HUES48 (cell line): ENCODE results near the gene APOB.

ENCODE experiments used
- H3K27ac ChIP-seq: one replicate; pipeline ENCODE4 v1.7.0; 2013; ENCODE audit warnings: low read depth, low read length, inconsistent platforms
- H3K27me3 ChIP-seq: 2 replicates; pipeline ENCODE4 v1.6.1; 2013; ENCODE audit warnings: mild to moderate bottlenecking, low read length; ENCODE audit not compliant: control insufficient read depth, insufficient read depth
- H3K36me3 ChIP-seq: 2 replicates; pipeline ENCODE4 v1.6.1; 2013; ENCODE audit warnings: low read length; ENCODE audit not compliant: control insufficient read depth, insufficient read depth
- H3K4me1 ChIP-seq: 2 replicates; pipeline ENCODE4 v1.6.1; 2013; ENCODE audit warnings: mild to moderate bottlenecking, low read length; ENCODE audit not compliant: control insufficient read depth, insufficient read depth
- H3K4me3 ChIP-seq: 2 replicates; pipeline ENCODE4 v1.5.1; 2013; ENCODE audit warnings: mild to moderate bottlenecking, low read depth, low read length
- H3K9ac ChIP-seq: 2 replicates; pipeline ENCODE4 v1.6.1; 2013; ENCODE audit warnings: mild to moderate bottlenecking, low read depth, low read length, moderate library complexity
- H3K9me3 ChIP-seq: 2 replicates; pipeline ENCODE4 v1.6.1; 2013; ENCODE audit warnings: low read length; ENCODE audit not compliant: control insufficient read depth, insufficient read depth

APOB gene

GRCh38 chr2:21036708-21037670, 6.9 kb downstream of the APOB start:
- Histone ChIP-seq H3K27me3 (no peaks in the 10 kb centered on the region), H3K4me1 (no peaks in the 10 kb centered on the region)

DNA sequence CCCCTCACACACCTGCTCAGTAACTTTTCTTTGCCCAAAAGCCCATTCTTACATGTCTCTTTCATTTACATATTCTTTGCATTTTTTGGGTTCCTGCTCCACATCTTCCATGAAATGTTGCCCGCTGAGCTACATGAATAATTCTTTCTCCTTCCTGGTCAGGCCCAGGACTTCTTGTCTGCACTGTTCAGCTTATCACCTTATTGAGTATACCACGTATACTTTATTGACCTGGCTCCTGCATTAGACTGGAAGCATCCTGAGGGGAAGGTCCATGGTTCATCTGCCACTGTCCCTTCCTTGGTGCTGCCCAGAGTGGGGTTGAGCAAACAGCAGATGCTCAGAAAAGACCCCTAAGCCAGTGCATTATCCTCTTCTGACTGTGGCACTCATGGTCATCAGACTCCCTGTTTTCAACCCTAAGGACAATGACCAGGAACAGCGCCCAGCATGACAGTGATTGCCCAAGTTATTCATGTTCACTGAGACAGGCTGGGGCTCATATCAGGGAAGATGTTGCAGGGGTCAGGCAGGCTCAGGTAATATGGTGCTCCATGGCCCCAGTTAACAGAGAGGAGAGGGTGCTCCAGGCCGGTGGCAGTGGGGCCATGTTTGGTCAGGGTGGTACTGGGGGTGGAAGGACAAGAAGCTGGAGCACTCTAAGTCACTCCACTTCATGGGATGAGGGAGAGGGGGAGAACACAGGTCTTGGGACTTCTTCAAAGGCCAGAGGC, 7.7 kb downstream of the APOB start:
- Histone ChIP-seq H3K9me3 (no peaks in the 10 kb centered on the region), H3K36me3 (no peaks in the 10 kb centered on the region), H3K4me1 (no peaks in the 10 kb centered on the region), H3K9ac (no peak overlapping the region), H3K27me3 (no peaks in the 10 kb centered on the region), H3K4me3 (no peak overlapping the region), H3K27ac (no peak overlapping the region)

More at GRCh38 chr2:21036708-21037670, 6.9 kb downstream of the APOB start:
- no peak overlapping the region for H3K27ac ChIP-seq
- H3K9me3 ChIP-seq, result no peaks in the 10 kb centered on the region
- H3K9ac ChIP-seq, result no peak overlapping the region
- no peaks in the 10 kb centered on the region for H3K36me3 ChIP-seq
- H3K4me3 ChIP-seq, result no peak overlapping the region

GRCh38 chr2:21035282-21035973, 8.4 kb downstream of the APOB start:
- no peak overlapping the region for H3K4me3 ChIP-seq
- H3K27me3 ChIP-seq, result no peaks in the 10 kb centered on the region

DNA sequence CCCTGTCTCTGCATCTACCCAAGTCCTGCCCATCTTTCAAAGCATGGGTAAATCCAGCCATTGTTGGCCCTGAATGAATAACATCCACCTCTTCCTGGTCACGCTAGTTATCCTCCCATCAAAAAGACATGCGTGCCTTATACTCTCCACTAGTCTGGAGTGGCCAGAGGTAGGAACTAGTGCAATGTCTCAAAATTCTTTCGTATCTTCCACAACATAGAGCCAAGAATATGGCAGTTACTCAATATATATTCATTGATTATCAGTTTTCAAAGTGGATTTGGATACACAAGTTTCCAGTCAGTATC, 8.9 kb downstream of the APOB start:
- no peak overlapping the region for H3K27ac ChIP-seq
- no peaks in the 10 kb centered on the region for H3K27me3 ChIP-seq
- H3K4me1 ChIP-seq, result no peaks in the 10 kb centered on the region
- no peaks in the 10 kb centered on the region for H3K36me3 ChIP-seq
- H3K4me3 ChIP-seq, result no peak overlapping the region
- H3K9me3 ChIP-seq, result no peaks in the 10 kb centered on the region
- H3K9ac ChIP-seq, result no peak overlapping the region

More at GRCh38 chr2:21035282-21035973, 8.4 kb downstream of the APOB start:
- Histone ChIP-seq H3K9ac (no peak overlapping the region), H3K4me1 (no peaks in the 10 kb centered on the region), H3K9me3 (no peaks in the 10 kb centered on the region), H3K27ac (no peak overlapping the region), H3K36me3 (no peaks in the 10 kb centered on the region)

DNA sequence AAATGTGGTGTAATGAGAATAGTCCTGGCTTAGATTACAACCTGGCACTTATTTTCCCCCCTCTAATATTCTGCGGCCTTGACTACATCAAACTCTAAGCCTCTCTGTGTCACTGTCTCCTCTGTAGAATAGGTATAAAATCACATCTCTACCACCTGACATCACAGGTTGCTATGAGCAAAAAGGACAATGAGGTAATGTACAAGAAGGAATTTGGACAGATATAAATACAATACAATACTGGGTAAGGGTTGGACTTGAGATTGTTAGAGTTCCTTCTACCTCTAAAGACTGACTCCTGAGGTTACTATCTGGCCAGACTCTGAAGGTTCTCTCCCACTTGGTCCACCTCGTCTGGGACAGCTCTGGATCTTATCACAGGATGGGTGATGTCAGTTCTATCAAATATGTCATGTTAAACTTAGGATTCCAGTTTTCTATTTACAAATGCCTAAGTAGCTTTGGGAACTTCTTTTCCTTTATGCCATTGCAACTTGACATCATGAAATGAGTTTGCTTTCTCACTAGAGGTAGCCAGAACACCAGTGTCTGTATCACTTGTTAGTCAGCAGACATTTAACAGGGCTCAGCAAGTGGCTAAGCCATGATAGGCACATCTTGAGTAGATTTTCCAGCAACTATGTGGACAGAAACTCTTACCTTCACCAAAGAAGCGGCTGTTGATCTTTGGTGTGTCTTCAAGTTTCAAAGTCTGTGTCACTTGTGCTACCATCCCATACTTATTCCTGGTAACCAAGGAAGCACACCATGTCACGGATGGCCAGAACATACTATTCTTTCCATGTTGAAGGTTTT, 9.5 kb downstream of the APOB start:
- Histone ChIP-seq H3K36me3 (no peaks in the 10 kb centered on the region), H3K4me1 (no peaks in the 10 kb centered on the region), H3K9ac (no peak overlapping the region), H3K27me3 (no peaks in the 10 kb centered on the region), H3K27ac (no peak overlapping the region), H3K4me3 (no peak overlapping the region), H3K9me3 (no peaks in the 10 kb centered on the region)

GRCh38 chr2:21033237-21034155, 10.4 kb downstream of the APOB start:
- H3K9me3 ChIP-seq, result no peaks in the 10 kb centered on the region
- no peaks in the 10 kb centered on the region for H3K36me3 ChIP-seq

DNA sequence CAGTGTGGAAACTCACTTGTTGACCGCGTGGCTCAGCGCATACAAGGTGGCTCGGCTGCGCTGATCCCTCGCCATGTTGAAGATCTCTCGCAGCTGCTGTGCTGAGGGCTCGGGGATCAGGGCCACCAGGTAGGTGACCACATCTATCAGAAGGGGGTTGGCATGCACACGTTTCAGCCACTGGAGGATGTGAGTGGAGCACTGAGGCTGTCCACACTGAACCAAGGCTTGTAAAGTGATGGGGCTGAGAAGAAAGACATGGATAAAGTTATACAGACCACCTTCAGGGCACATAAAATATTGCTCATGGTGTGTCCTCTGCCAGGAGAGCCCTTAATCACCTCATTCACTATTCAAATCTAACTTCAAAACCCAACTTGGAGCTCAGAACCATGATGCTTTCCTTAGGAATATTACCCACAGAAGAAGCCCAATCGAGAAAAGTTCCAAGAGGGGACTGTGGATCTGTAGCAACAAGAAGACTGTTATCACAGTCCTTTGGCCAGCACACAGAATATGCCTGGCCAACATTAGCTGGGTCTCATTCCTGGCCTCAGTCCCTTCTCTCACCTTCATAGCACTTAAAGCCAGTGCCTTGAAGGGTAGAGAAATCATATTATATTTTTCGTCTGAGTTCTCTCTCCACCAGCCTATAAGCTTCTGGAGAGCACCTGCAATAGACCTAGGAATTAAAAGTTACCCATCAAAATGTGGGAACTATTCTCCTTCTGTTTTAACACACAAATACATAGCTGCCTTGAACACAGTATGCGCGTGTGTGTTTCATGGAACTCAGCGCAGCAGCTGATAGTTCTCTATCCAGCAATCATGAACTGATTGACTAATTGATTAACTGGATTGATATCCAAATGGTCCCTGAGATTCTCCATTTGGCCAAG, 11.3 kb downstream of the APOB start:
- no peaks in the 10 kb centered on the region for H3K9me3 ChIP-seq
- H3K27ac ChIP-seq, result no peak overlapping the region
- H3K36me3 ChIP-seq, result no peaks in the 10 kb centered on the region
- no peaks in the 10 kb centered on the region for H3K27me3 ChIP-seq
- H3K9ac ChIP-seq, result no peak overlapping the region
- no peak overlapping the region for H3K4me3 ChIP-seq
- no peaks in the 10 kb centered on the region for H3K4me1 ChIP-seq

More at GRCh38 chr2:21033237-21034155, 10.4 kb downstream of the APOB start:
- no peak overlapping the region for H3K9ac ChIP-seq
- H3K27me3 ChIP-seq, result no peaks in the 10 kb centered on the region
- H3K4me1 ChIP-seq, result no peaks in the 10 kb centered on the region
- H3K4me3 ChIP-seq, result no peak overlapping the region
- no peak overlapping the region for H3K27ac ChIP-seq

- no peak overlapping the region for H3K9ac ChIP-seq
- H3K9me3 ChIP-seq, result no peaks in the 10 kb centered on the region
- no peak overlapping the region for H3K4me3 ChIP-seq
- no peaks in the 10 kb centered on the region for H3K36me3 ChIP-seq
- no peaks in the 10 kb centered on the region for H3K27me3 ChIP-seq
- no peaks in the 10 kb centered on the region for H3K4me1 ChIP-seq
- H3K27ac ChIP-seq, result no peak overlapping the region
Observed at GRCh38 chr2:21030983-21031968, 12.6 kb downstream of the APOB start.
